GM23248 (cell line): ENCODE results near the gene MARK3. TPM values are rescaled to one million over a fixed set of nuclear protein-coding genes. Genes with fewer than 3 reads are reported as not detected.

Source experiments
- DNase-seq: peaks from one replicate; pipeline ENCODE4 v3.0.0-alpha.2; 2015
- H2AFZ ChIP-seq: fragments of 200-600 bp; sonication (generic); 2 replicates; pipeline ENCODE4 v1.6.1; 2016; ENCODE audit warnings: antibody characterized with exemption
- H3F3A ChIP-seq: fragments of 200-600 bp; sonication (generic); 2 replicates; pipeline ENCODE4 v1.6.1; 2016; ENCODE audit warnings: mild to moderate bottlenecking, antibody characterized with exemption, mixed run types; ENCODE audit not compliant: insufficient read depth
- H3K27ac ChIP-seq: fragments of 200-600 bp; sonication (generic); 2 replicates; pipeline ENCODE4 v1.5.1; 2016; ENCODE audit warnings: mild to moderate bottlenecking
- H3K27me3 ChIP-seq: fragments of 200-600 bp; sonication (generic); replicated peaks from 2 replicates; pipeline ENCODE4 v1.6.1; 2016; ENCODE audit warnings: mild to moderate bottlenecking; ENCODE audit not compliant: insufficient read depth
- H3K36me3 ChIP-seq: fragments of 200-600 bp; sonication (generic); 2 replicates; pipeline ENCODE4 v1.6.1; 2016; ENCODE audit warnings: low read depth, mild to moderate bottlenecking
- H3K4me1 ChIP-seq: fragments of 200-600 bp; sonication (generic); 2 replicates; pipeline ENCODE4 v1.6.1; 2016; ENCODE audit warnings: mild to moderate bottlenecking; ENCODE audit not compliant: insufficient read depth
- H3K4me2 ChIP-seq: fragments of 200-600 bp; sonication (generic); one replicate; pipeline ENCODE4 v1.6.1; 2016; ENCODE audit warnings: mild to moderate bottlenecking; ENCODE audit not compliant: unreplicated experiment
- H3K4me3 ChIP-seq: fragments of 200-600 bp; sonication (generic); 2 replicates; pipeline ENCODE4 v1.5.1; 2016; ENCODE audit warnings: mild to moderate bottlenecking
- H3K79me2 ChIP-seq: fragments of 200-600 bp; sonication (generic); 2 replicates; pipeline ENCODE4 v1.6.1; 2016; ENCODE audit warnings: mild to moderate bottlenecking; ENCODE audit not compliant: insufficient read depth
- H3K9ac ChIP-seq: fragments of 200-600 bp; sonication (generic); 2 replicates; pipeline ENCODE4 v1.6.1; 2016; ENCODE audit warnings: mild to moderate bottlenecking
- H3K9me2 ChIP-seq: fragments of 200-600 bp; sonication (generic); 2 replicates; pipeline ENCODE4 v1.6.1; 2016; ENCODE audit warnings: mixed run types, mild to moderate bottlenecking, moderate library complexity; ENCODE audit not compliant: insufficient read depth
- H3K9me3 ChIP-seq: fragments of 200-600 bp; sonication (generic); one replicate; pipeline ENCODE4 v1.6.1; 2017; ENCODE audit warnings: low read depth
- H4K20me1 ChIP-seq: fragments of 200-600 bp; sonication (generic); 2 replicates; pipeline ENCODE4 v1.6.0; 2016; ENCODE audit not compliant: insufficient read depth
- EZH2 ChIP-seq: fragments of 200-600 bp; sonication (generic); IDR thresholded peaks from 2 replicates; pipeline ENCODE4 v1.6.1; 2018; ENCODE audit warnings: antibody characterized with exemption, mild to moderate bottlenecking; ENCODE audit not compliant: insufficient read depth, poor library complexity, severe bottlenecking
- EZH2phosphoT487 ChIP-seq: fragments of 200-600 bp; sonication (generic); IDR thresholded peaks from 2 replicates; pipeline ENCODE4 v1.6.1; 2018; ENCODE audit warnings: antibody characterized with exemption, moderate library complexity, mild to moderate bottlenecking, low read depth; ENCODE audit not compliant: insufficient read depth
- WGBS, 2 experiments: methylation state at CpG; one replicate each; pipeline ENCODE4 v1.1.6; 2015 to 2017; ENCODE audit warnings: low lambda C conversion rate in 2 of 2, low coverage in 1 of 2; ENCODE audit errors: missing lambda C conversion rate in 2 of 2; 5-methylcytosine and 5-hydroxymethylcytosine counted together
- in situ Hi-C: fragments of 300-500 bp; cut with MboI; formaldehyde crosslinking; loops from 2 replicates; pipeline ENCODE4 v1.15.0; 2020
- polyA plus RNA-seq: library from polyadenylated mRNA; unstranded; fragments of >200 nt; fragmentation: Nextera tagmentation; extraction: Ambion mirVana; gene quantifications from 2 replicates; pipeline ENCODE4 v1.2.1, GENCODE V29; 2016
- total RNA-seq: library from RNA; depleted of rRNA; stranded (reverse); fragments of >200 nt; shearing (Covaris generic); gene quantifications from 2 replicates; pipeline ENCODE4 v1.2.3, GENCODE V29; 2014

Gene MARK3
- total and polyA plus RNA-seq, 2 experiments from 2014 or later, result 32.9 to 80.6 TPM

DNA sequence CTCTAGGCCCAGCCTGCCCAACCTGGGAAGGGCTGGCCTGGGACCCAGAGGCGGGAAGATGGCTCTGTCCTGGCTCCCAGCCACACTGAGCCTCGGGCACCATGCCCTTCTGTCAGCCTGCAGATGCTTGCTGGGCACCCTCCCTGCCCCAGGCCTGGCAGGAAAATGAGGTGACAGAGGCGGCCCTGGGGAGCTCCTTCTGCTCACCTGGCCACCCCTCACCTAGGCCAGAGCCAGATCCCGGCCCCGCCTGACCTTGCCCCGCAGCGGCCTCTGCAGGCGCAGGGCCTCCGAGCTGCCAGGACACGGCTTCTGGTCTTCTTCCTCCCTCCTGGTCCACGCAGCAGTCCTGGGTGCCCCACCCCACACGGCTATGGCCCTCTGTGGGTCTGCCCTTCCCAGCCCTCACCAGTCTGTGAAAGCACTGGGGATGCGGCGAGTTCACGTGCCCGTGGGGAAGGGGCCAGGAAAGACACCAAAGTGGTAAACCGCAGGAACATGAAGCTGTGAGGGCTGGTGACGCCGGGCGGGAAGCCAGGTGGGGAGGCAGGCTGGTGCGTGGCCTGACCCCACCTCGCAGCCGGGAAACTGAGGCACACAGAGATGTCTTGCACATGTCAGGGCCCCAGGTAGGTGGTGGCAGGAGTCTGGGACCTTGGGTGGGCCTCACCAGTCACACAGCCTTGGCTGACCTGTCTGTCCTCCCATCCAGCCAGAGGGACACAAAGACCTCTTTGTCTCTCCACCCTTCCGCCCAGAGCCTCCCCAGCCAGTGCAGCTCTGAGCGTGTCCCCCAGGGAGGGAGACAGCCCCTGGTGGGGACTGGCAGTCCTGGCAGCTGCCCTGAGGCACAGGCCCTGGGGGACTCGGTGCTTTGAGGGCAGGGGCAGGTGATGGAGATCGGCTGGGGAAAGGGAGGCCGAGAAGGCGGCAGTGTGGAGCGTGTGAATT is 164.4 kb downstream of the MARK3 start:
- no peak for DNase-seq
- Histone ChIP-seq H4K20me1 (no peaks in the 10 kb centered on the region), H3K27me3 (no peaks in the 10 kb centered on the region), H3F3A (peaks cover 17% of the 10 kb centered on the region), H3K79me2 (peaks cover 2% of the 10 kb centered on the region), H3K9me2 (no peaks in the 10 kb centered on the region), H3K9ac (no peak overlapping the region), H3K27ac (no peak overlapping the region), H3K4me2 (no peak overlapping the region), H3K4me1 (peaks cover 29% of the 10 kb centered on the region), H3K36me3 (no peaks in the 10 kb centered on the region), H3K4me3 (no peak overlapping the region), H3K9me3 (no peaks in the 10 kb centered on the region), H2AFZ (no peak overlapping the region)
- in situ Hi-C loops, result no loop called here
- TF ChIP-seq EZH2 (no peak), EZH2phosphoT487 (no peak)
- whole genome bisulfite sequencing, 2 experiments, result 65 to 71% methylated on average over 30 of the region's 30 CpGs

DNA sequence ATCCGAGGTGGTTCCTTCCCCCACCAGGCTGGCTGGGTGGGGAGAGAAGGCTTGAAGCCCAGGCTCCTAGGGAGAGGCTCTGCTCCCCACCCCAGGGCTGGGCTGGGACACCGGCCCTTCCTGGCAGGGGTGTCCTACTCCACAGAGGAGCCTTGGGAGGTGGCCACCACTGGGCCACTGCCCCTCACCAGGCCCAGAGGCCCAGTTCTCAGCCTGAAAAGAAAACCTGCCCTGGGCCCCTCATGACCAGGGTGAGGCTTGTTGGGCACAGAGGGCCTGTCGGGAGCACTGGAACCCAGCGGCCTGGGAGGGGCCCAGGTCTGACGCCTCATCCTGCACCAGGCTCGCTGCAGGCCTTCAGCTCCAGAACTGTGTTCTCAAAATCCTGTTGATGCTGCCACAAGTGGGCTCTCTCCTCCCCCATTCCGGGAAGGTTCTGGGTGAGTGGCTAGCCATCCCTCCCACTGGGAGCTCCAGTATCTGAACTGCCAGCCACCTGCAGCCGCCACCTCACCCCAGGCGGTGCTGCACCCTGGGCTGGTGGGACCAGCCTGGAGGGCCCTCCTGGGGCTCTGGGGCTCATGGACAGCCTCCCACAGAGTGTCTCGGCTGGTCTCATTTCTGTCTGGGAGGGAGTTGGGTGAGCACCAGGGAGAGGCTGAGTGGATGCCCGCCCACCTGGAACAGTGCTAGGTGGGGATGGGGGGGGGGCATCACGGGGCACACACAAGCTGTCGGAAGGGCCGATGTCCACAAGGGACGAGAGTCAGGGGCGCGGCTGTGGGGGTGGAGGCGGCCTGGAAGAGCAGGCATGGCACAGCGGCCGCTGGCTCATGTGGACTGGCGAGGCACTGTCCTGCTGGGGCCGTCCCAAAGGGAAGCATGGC is 165.5 kb downstream of the MARK3 start:
- DNase-seq, result peak; percentile 45
- Histone ChIP-seq H3K4me3 (no peak overlapping the region), H4K20me1 (no peaks in the 10 kb centered on the region), H3K79me2 (peaks cover 13% of the 10 kb centered on the region), H3K4me1 (peaks cover 29% of the 10 kb centered on the region), H2AFZ (peak overlapping the region; percentile 65; the same call in 1 of the 2 replicates), H3K27ac (peak overlapping the region; percentile 90), H3K27me3 (no peaks in the 10 kb centered on the region), H3K9me2 (no peaks in the 10 kb centered on the region), H3K9ac (peak overlapping the region; percentile 74), H3K36me3 (no peaks in the 10 kb centered on the region), H3K4me2 (no peak overlapping the region), H3K9me3 (no peaks in the 10 kb centered on the region), H3F3A (peaks cover 17% of the 10 kb centered on the region)
- in situ Hi-C loops, result no loop called here
- WGBS, 2 experiments, result 33 to 44% methylated on average over 12 to 22 of the region's 22 CpGs
- TF ChIP-seq EZH2phosphoT487, result no peak

- no peaks in the 10 kb centered on the region for H3K9me2 ChIP-seq
- peak overlapping the region; percentile 74 for H3K9ac ChIP-seq
- H3K27ac ChIP-seq, result peak overlapping the region; percentile 90
- H4K20me1 ChIP-seq, result no peaks in the 10 kb centered on the region
- H3K79me2 ChIP-seq, result peaks cover 19% of the 10 kb centered on the region
- H3K4me3 ChIP-seq, result peak overlapping the region; percentile 9; the same call in 1 of the 2 replicates
- TF ChIP-seq EZH2phosphoT487 (no peak), EZH2 (no peak)
- H3K27me3 ChIP-seq, result no peaks in the 10 kb centered on the region
- no peaks in the 10 kb centered on the region for H3K36me3 ChIP-seq
- peaks cover 17% of the 10 kb centered on the region for H3F3A ChIP-seq
- in situ Hi-C loops, result no loop called here
- H2AFZ ChIP-seq, result peak overlapping the region; percentile 65
- H3K9me3 ChIP-seq, result no peaks in the 10 kb centered on the region
- 18 to 22% methylated on average over 17 of the region's 17 CpGs for WGBS, 2 experiments
- H3K4me1 ChIP-seq, result peaks cover 29% of the 10 kb centered on the region
- DNase-seq, result peak; percentile 70
- H3K4me2 ChIP-seq, result peak overlapping the region; percentile 50
Measured at GRCh38 chr14:103551338-103551762, 166.1 kb downstream of the MARK3 start.
